Liver (tissue), 3 donors: ENCODE results near the gene DCC.

Experiments
- ATF3 ChIP-seq: IDR thresholded peaks from 2 replicates; pipeline ENCODE4 v1.6.1; 2016; ENCODE audit warnings: antibody characterized with exemption
- CTCF ChIP-seq: fragments of 150-350 bp; IDR thresholded peaks from 2 replicates; pipeline ENCODE4 v1.5.1; 2017; ENCODE audit warnings: improper control_type of control experiment, low read depth, low read length; ENCODE audit not compliant: missing input control
- EGR1 ChIP-seq, 2 donors: IDR thresholded peaks; 2 replicates each; pipeline ENCODE4 v1.6.1; 2016 to 2018; ENCODE audit warnings: antibody characterized with exemption in 2 of 2, low read depth in 2 of 2
- GABPA ChIP-seq, 2 donors: IDR thresholded peaks in 1 of 2; conservative IDR thresholded peaks in 1 of 2; 2 replicates each; pipeline ENCODE4 v1.6.1; 2016; ENCODE audit warnings: antibody characterized with exemption in 2 of 2, mild to moderate bottlenecking in 1 of 2, moderate library complexity in 1 of 2
- HNF4A ChIP-seq, 2 donors: conservative IDR thresholded peaks; 2 replicates each; pipeline ENCODE4 v1.6.1; 2016; ENCODE audit warnings: antibody characterized with exemption in 2 of 2, mild to moderate bottlenecking in 2 of 2
- MAX ChIP-seq: IDR thresholded peaks from 2 replicates; pipeline ENCODE4 v1.6.1; 2016; ENCODE audit warnings: antibody characterized with exemption
- NR2F2 ChIP-seq: IDR thresholded peaks from 2 replicates; pipeline ENCODE4 v1.6.1; 2016; ENCODE audit warnings: antibody characterized with exemption
- RAD21 ChIP-seq, 2 donors: IDR thresholded peaks; 2 replicates each; pipeline ENCODE4 v1.6.1; 2016; ENCODE audit warnings: antibody characterized with exemption in 2 of 2, mild to moderate bottlenecking in 2 of 2
- REST ChIP-seq: IDR thresholded peaks from 2 replicates; pipeline ENCODE4 v1.6.1; 2016; ENCODE audit warnings: antibody characterized with exemption, mild to moderate bottlenecking
- SP1 ChIP-seq: IDR thresholded peaks from 2 replicates; pipeline ENCODE4 v1.6.1; 2018; ENCODE audit warnings: antibody characterized with exemption, mild to moderate bottlenecking
- YY1 ChIP-seq: IDR thresholded peaks from 2 replicates; pipeline ENCODE4 v1.6.1; 2016; ENCODE audit warnings: antibody characterized with exemption, mild to moderate bottlenecking
- TF ChIP-seq, protein P1 (sequence below): IDR thresholded peaks from 2 replicates; pipeline ENCODE4 v1.6.1; 2016; ENCODE audit warnings: antibody characterized with exemption
- donor health status: healthy.
- donor health status: healthy.

GRCh38 chr18:53536908-53537307 is 1196.9 kb downstream of the DCC start:
- TF ChIP-seq RAD21 (IDR thresholded peaks at IDR 0.05), result no peak
- TF ChIP-seq CTCF, result no peak
- no peak for TF ChIP-seq REST
- no peak for TF ChIP-seq YY1
- no peak for TF ChIP-seq MAX
- no peak for TF ChIP-seq GABPA (IDR thresholded peaks at IDR 0.05 in 1 of 2, conservative IDR thresholded peaks at IDR 0.05 in 1 of 2)
- TF ChIP-seq ATF3, result no peak
- TF ChIP-seq NR2F2, result no peak
- TF ChIP-seq, protein P1, sequence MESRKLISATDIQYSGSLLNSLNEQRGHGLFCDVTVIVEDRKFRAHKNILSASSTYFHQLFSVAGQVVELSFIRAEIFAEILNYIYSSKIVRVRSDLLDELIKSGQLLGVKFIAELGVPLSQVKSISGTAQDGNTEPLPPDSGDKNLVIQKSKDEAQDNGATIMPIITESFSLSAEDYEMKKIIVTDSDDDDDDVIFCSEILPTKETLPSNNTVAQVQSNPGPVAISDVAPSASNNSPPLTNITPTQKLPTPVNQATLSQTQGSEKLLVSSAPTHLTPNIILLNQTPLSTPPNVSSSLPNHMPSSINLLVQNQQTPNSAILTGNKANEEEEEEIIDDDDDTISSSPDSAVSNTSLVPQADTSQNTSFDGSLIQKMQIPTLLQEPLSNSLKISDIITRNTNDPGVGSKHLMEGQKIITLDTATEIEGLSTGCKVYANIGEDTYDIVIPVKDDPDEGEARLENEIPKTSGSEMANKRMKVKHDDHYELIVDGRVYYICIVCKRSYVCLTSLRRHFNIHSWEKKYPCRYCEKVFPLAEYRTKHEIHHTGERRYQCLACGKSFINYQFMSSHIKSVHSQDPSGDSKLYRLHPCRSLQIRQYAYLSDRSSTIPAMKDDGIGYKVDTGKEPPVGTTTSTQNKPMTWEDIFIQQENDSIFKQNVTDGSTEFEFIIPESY, result no peak
- no peak for TF ChIP-seq SP1
- no peak for TF ChIP-seq HNF4A (conservative IDR thresholded peaks at IDR 0.05)
- no peak for TF ChIP-seq EGR1 (IDR thresholded peaks at IDR 0.05; ENCODE audit: low read depth in 2 of 2)
